Measurements from ENCODE around the gene FAM240B. TPM values are rescaled to one million over a fixed set of nuclear protein-coding genes. Genes with fewer than 3 reads are reported as not detected.

FAM240B gene
- total RNA-seq, 1 experiment from 2014 or later: not detected

DNA sequence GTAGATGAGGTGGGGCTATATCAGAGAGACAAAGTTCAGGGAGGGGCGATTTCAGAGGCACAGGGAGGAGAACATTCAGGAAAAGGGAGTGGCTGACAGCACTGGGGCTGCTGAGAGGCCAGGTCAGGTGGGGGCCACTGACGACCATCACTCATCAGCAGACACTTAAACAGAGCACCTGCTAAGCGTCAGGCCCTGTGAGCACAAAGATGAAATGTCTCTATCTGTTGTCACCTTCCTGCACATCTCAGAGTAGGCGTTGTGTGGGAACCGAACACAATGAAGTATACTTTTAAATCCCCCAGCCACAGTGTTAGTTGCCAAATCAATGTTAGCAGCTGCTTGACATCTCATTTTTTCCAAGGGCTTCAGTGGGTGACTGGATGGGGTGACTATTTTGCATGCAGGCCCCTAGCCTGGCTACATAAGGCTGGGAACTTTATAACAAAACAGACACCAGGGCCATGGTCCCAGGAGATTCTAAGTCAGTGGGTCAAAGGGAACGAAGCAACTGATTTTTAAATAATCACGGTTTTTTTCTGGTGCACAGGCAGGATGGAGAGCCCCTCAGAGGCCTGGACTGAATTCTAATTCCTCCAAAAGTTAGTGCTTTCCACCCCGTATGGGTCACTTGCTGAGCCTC is 68.4 kb downstream of the FAM240B start:
- H2BK120ac ChIP-seq (ENCODE audit: low read depth, low read length, poor library complexity, severe bottlenecking): no peak overlapping the region
- H3K4me1 ChIP-seq (ENCODE audit: insufficient read depth, low read length): no peaks in the 10 kb centered on the region
- no peak overlapping the region for H3K9ac ChIP-seq (ENCODE audit: extremely low read depth, insufficient read length, low read length)
- no peak overlapping the region for H3K18ac ChIP-seq (ENCODE audit: insufficient read length, low read depth, low read length)
- H4K91ac ChIP-seq (ENCODE audit: insufficient read length, low read depth, low read length): no peak overlapping the region
- no peak for DNase-seq
- no peak overlapping the region for H2BK5ac ChIP-seq (ENCODE audit: insufficient read length, low read length)
- H3K79me2 ChIP-seq (ENCODE audit: insufficient read depth, low read length): no peaks in the 10 kb centered on the region
- Mint-ChIP-seq H3K4me3 (no peak overlapping the region), H3K27ac (no peak overlapping the region; a peak in 2 of 7 replicates), H3K27me3 (ENCODE audit: low read depth) (no peaks in the 10 kb centered on the region; the same call in 1 of the 2 replicates), H3K9me3 (no peaks in the 10 kb centered on the region; a peak in 1 of 5 replicates), H3K4me1 (no peaks in the 10 kb centered on the region), H3K36me3 (ENCODE audit: insufficient read depth in 1 of 3, low read depth in 3 of 3) (no peaks in the 10 kb centered on the region)
- H3K14ac ChIP-seq (ENCODE audit: insufficient read depth, low read length): no peak overlapping the region; the same call in 1 of the 2 replicates
- no peak overlapping the region for H2BK12ac ChIP-seq (ENCODE audit: insufficient read length, low read depth, low read length)
- H3T11ph ChIP-seq (ENCODE audit: low read length): no peak overlapping the region
- H2BK15ac ChIP-seq (ENCODE audit: low read depth, low read length): no peak overlapping the region
- H3K23ac ChIP-seq (ENCODE audit: insufficient read length, low read depth, low read length): no peak overlapping the region
- no peak overlapping the region for H4K5ac ChIP-seq (ENCODE audit: insufficient read length, low read depth, low read length)
- TF ChIP-seq, protein P1, sequence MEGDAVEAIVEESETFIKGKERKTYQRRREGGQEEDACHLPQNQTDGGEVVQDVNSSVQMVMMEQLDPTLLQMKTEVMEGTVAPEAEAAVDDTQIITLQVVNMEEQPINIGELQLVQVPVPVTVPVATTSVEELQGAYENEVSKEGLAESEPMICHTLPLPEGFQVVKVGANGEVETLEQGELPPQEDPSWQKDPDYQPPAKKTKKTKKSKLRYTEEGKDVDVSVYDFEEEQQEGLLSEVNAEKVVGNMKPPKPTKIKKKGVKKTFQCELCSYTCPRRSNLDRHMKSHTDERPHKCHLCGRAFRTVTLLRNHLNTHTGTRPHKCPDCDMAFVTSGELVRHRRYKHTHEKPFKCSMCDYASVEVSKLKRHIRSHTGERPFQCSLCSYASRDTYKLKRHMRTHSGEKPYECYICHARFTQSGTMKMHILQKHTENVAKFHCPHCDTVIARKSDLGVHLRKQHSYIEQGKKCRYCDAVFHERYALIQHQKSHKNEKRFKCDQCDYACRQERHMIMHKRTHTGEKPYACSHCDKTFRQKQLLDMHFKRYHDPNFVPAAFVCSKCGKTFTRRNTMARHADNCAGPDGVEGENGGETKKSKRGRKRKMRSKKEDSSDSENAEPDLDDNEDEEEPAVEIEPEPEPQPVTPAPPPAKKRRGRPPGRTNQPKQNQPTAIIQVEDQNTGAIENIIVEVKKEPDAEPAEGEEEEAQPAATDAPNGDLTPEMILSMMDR (conservative IDR thresholded peaks at IDR 0.05): no peak
- H4K8ac ChIP-seq (replicated peaks; ENCODE audit: insufficient read length, low read depth, low read length): no peak overlapping the region
- H3K56ac ChIP-seq (ENCODE audit: insufficient read length, low read depth, low read length): no peak overlapping the region
- no peaks in the 10 kb centered on the region for H3K79me1 ChIP-seq (ENCODE audit: insufficient read depth, low read depth, low read length, poor library complexity, severe bottlenecking)
- no peak overlapping the region for H3K27ac ChIP-seq (ENCODE audit: insufficient read length, low read depth, low read length)
- no peaks in the 10 kb centered on the region for H3K9me3 ChIP-seq (ENCODE audit: control insufficient read depth, low read depth, low read length)
- no peak overlapping the region for H2BK20ac ChIP-seq (ENCODE audit: low read depth, low read length, poor library complexity, severe bottlenecking)
- H4K20me1 ChIP-seq (ENCODE audit: control insufficient read depth, insufficient read depth, insufficient read length): no peaks in the 10 kb centered on the region
- no peak overlapping the region for H2AK5ac ChIP-seq (ENCODE audit: insufficient read length, low read length)
- H3K23me2 ChIP-seq (ENCODE audit: insufficient read length, low read depth, low read length, poor library complexity, severe bottlenecking): no peaks in the 10 kb centered on the region
- no CpG with 5 or more reads among the region's 8 CpGs for WGBS (ENCODE audit: extremely low coverage, insufficient read length, low lambda C conversion rate)
- H3K27me3 ChIP-seq (ENCODE audit: insufficient read depth, low read length): no peaks in the 10 kb centered on the region
- no peak overlapping the region for H2AFZ ChIP-seq (ENCODE audit: low read length)
- no peak overlapping the region for H3K4me2 ChIP-seq (ENCODE audit: insufficient read depth, insufficient read length, low read length)
- no peak overlapping the region for H3K4ac ChIP-seq (ENCODE audit: low read depth, low read length)
